Superior temporal gyrus (tissue), 1 donor: ENCODE data around the gene ADCYAP1.
A peak's percentile ranks its signal among the peaks of the same experiment; 100 is the strongest.
"Not testable (repeated sequence)": the region's sequence is repeated elsewhere in the genome, so short reads cannot be mapped to it uniquely, and the experiment has no call there.

Experiments
- DNase-seq: peaks from one replicate; pipeline ENCODE4 v3.0.0-alpha.2; 2016; ENCODE audit errors: extremely low spot score

ADCYAP1 gene

DNA sequence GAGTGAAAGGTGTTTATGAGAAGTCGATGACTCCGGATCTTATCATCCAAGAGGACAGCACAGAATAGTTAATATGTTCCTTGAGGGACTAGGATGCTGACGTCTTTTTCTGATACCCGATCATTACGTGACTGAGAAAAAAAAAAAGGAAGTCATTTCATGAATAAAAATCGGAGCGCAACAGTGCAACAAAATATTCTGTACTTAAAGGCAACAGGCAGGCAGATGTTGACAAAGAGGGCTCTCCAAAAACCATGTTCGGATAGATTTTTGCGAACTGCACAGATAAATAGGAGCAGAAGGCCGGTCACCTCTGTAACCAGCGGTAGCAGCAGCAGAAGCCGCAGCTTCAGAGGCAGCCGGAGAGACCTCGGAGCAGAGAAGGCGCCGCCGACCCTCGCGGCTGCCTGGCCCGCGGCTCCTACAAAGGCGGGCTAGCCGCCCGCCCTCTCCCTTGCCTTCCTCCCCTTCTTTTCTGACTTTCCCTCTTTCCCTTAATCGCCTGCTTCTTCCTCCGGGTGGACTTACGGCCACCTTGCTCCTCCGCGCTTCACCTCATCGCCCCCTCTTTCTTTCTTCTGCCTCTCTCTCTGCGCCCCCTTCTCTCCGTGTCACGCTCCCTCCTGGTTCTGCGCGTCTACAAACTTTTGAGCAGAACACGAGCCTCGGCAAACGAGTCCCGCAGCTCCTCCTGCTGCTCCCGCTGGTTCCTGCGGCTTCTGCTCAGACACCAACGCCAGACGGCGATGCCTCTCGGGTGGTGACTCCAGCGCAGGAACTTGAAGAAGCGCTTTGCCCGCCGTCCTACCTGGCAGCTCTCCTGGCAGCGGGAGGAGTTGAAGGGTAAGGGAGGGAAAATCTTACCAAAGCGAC, at the start of gene ADCYAP1:
TSS of gene ADCYAP1 (plus strand) at position 654 of the 873 bp plus-strand sequence. CDS start 516 bp downstream, outside the sequence.
- no peak for DNase-seq

GRCh38 chr18:857986-858385, 46.7 kb upstream of the ADCYAP1 start:
- DNase-seq, result no peak

GRCh38 chr18:864872-865273, 39.8 kb upstream of the ADCYAP1 start:
- DNase-seq, result peak; percentile 81

DNA sequence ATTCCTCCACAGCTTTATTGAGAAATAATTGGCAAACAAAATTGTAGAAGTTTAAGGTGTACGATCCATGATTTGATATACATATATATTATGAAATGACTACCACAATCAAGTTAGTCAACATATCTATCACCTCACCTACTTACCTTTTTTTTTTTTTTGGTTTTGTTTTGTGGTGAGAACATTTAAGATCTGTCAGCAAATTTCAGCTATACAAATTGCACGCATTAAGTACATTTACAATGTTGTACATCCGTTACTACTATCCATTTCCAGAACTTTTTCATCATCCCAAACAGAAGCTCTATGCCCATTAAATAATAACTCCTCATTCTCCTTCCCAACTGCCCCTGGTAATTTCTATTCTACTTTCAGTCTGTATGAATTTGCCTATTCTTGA, 37.4 kb upstream of the ADCYAP1 start:
- DNase-seq, result no peak

DNA sequence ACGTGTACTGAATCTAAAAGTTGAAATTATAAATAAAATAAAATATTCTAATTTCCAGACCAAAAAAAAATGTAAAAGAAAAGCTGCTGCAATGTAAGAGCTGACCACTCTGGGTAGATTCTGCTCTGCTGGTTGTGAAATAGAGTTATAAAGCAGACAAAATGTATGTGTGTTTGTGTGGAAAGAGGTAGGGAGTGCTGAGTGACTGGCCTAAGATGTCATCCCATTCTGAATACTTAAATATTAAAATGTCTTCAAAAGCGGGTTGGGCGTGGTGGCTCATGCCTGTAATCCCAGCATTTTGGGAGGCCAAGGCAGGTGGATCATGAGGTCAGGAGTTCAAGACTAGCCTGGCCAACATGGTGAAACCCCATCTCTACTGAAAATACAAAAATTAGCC, 31.2 kb upstream of the ADCYAP1 start:
- not testable (repeated sequence) for DNase-seq

- no peak for DNase-seq
Observed at GRCh38 chr18:875912-876311, 28.8 kb upstream of the ADCYAP1 start.

GRCh38 chr18:877238-877637, 27.4 kb upstream of the ADCYAP1 start:
- no peak for DNase-seq

DNA sequence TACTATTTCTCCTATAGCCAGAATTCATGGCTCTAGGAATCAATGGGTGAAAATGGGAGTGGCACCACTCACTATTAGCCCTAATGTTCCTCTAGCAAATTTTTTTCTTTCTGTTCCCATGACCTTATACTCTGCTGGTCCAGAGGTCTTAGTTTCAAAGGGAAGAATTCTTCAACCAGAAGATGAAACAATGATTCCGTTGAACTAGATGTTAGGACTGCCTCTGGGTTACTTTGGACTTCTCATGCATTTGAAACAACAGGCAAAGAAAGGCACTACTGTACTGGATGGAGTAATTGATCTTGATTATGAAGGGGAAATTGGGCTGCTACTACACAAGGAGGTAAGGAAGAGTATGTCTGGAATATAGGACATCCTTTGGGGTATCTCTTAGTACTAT, 18.6 kb upstream of the ADCYAP1 start:
- DNase-seq, result no peak

- DNase-seq, result no peak
Observed at GRCh38 chr18:887716-888115, 17.0 kb upstream of the ADCYAP1 start.

DNA sequence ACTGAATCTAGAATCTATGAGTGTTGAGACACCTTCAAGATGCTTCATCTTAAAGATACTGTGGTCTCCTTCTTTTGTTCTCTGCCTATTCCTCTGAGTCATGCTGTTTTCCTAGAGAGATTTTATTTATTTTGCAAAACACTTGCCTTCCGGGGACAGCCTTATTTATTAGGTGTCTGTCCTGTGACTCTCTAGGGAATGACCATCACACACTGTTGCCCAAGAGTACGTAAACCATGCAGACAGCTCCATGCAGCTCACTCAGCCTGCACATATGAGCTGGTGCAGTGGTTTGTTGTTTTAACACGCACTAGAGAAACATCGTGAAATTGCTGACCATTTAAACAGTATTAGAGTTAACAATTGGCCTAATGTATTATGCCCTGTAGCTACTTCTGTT, 12.4 kb upstream of the ADCYAP1 start:
- DNase-seq, result no peak

DNA sequence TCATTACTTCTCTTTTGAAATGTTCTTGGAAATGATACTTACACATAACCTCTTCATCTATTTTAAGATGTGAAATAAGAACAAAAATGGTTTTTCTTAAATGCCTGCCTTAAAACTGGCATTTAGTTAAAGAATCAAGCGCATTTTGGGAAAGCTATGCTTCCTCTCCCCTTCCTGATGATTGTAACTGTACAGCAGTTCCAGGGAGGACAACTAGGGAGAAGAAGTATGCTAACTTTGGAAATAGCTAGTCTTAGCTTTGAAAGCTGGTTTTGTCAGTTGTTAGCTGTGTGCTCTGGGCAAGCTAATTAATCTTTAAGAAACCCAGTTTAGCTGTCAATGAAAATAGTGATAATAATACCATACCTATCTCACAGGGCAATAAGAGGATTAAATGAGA, 8.4 kb upstream of the ADCYAP1 start:
- DNase-seq, result no peak

- no peak for DNase-seq
Observed at GRCh38 chr18:901761-902160, 2.9 kb upstream of the ADCYAP1 start.

GRCh38 chr18:902229-902628, 2.4 kb upstream of the ADCYAP1 start:
- DNase-seq, result peak; percentile 44

- peak; percentile 47 for DNase-seq
Observed at GRCh38 chr18:903701-904100, 970 bp upstream of the ADCYAP1 start.

DNA sequence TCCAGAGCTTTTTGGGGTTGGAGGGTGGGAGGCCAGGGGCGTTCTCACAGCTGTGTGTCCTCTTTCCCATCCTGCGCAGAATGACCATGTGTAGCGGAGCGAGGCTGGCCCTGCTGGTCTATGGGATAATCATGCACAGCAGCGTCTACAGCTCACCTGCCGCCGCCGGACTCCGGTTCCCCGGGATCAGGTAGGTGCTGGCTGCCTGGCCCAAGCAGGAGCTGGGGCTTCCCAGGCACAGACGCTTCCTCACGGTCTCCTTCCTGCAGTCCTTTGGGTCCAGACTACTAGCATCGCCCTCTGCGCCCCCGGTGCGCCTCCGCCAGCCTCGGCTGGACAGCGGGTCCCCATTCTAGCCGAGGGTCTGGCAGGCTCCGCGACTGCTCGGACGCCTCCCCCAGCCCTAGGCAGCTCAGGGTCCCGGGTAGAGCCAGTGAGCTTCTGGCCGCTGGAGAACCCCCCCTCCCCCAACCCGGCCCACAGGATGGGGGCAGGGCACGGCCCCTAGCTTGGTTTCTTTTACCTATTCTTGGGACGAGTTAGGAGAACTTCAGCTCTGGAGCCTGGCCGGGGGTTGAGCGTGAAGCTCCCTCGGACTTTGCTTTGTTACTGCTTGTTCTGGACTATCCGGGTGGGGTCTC, 756 bp downstream of the ADCYAP1 start:
- DNase-seq, result no peak

DNA sequence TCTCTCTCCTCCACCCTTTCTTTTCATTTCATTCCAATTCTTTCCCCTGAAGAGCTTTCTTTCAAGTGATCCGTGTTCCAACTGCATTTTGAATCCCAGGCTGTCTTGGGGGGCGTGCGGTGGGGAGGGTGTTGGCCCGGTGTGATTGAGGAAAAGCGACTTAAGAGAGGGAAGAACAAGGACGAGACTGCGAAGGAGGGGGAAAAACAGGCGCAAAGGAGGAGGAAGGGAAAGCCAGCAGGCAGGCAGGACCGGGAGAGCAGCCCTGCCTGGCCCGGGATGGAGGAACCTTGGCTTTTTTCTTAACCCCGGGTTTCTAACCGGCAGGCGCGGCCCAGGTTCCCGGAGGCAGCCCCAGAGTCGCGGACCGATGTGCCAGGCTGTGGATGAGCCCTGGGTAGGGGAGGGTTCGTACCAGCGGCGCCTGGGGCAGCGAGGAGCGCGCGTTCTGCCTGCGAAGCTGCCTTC, 1.3 kb downstream of the ADCYAP1 start:
- DNase-seq, result no peak

DNA sequence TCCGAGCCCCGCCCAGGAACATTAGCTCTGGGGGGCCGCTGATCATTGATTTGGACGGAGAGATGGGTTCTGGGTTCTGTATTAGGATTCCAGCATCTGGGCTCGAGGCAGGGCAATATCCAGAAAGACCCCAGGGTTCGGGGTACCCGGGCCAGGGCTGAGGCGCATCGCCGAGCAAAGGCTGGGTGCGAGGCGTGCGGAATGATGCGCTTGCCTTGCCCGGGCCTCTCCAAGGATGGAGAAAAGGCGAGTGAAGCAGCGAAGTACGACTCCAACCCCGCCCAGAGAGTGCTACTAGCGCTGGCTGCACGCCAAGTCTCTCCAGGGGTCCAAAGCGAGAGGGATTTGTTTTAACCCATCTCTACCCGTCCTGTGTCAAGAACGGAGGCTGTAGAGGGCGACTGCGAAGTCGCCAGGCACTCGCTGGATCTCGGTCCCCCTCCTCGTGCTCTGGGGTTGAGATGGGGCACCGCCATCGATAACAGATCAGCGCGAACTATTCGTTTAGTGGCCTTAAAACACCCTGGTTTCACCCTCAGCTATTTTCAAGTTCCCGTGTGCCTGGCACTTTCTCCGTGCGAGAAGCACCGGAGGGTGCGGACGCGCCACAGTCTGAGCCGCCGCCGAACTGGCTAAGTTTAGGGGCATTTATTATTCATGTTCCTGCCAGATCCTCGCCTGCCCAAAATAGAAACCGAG, 1.9 kb downstream of the ADCYAP1 start:
- DNase-seq, result no peak

DNA sequence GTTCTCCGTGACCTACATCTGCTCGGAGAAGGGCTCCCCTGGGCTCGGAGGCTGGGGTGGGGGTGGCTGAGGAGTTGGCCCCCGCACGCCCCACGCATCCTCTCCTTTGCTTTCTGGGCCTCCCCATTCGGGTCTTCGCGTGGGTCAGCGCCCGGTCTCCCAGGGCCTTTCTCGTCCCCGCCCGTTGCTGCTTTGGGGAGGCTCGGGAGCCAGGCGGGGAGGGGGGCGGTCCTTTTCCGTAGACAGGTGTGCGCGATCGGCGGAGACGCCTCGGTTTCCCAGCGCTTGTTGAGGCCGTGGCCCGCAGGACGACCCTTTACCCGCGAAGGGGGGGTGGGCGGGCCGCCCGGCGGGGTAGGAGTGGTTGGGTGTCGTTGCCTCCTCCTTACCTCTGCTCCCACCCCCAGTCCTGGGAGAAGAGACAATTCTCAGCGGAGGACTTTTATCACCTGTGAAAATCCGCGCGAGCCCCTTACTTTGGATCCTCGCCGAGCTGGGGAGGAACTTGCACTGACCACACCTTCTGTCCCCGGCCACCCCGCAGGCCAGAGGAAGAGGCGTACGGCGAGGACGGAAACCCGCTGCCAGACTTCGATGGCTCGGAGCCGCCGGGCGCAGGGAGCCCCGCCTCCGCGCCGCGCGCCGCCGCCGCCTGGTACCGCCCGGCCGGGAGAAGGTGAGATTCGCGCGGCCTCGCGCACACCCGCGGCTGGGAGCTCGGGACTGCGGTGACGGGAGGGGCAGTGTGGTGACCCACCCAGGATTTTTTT, 2.6 kb downstream of the ADCYAP1 start:
- no peak for DNase-seq

DNA sequence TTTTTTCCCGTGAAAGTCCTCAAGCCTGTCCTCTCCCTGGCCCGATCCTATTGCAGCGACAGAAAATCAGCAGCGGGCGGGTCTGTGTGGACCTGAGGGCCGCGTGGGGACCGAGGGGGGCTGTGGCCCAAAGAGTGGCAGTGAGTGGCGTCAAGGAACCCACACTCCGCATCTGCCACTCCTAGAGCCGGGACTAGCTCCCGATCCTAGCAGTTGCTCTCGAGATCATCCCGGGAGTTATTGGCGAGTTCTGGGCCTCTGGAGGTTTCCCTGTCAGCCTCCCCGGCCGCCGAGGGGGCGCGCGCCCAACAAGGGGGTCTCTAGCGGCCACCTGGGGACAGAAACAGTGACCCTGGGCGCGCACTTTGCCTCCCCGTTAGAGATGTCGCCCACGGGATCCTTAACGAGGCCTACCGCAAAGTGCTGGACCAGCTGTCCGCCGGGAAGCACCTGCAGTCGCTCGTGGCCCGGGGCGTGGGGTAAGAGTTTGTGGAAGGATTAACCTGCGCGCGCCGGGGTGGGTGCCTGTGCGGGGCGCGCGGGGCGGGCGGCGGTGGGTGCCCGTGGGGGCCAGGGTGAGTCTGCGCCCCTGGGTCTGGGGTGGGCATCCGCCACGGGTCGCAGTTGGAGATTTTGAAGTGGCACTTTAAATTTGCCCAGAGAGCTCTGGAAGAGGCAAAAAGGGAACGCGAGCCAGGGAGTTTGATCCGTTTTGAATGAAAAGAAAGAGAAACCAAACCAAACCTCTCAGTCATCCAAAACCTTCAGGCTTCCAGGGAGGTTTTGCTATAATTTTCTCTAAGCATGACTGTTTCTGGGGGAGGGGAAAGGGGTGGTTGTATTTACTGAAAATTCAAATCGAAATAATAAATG, 3.5 kb downstream of the ADCYAP1 start:
- peak; percentile 11 for DNase-seq
